Inflammatory macrophage treated with lipopolysaccharide for 1 hour (primary cell): ENCODE results near the gene ITGA6.

Source experiments
- DNase-seq, 2 donors: peaks; one replicate each; pipeline ENCODE4 v3.0.0-alpha.2; 2020 to 2022

The ITGA6 gene

DNA sequence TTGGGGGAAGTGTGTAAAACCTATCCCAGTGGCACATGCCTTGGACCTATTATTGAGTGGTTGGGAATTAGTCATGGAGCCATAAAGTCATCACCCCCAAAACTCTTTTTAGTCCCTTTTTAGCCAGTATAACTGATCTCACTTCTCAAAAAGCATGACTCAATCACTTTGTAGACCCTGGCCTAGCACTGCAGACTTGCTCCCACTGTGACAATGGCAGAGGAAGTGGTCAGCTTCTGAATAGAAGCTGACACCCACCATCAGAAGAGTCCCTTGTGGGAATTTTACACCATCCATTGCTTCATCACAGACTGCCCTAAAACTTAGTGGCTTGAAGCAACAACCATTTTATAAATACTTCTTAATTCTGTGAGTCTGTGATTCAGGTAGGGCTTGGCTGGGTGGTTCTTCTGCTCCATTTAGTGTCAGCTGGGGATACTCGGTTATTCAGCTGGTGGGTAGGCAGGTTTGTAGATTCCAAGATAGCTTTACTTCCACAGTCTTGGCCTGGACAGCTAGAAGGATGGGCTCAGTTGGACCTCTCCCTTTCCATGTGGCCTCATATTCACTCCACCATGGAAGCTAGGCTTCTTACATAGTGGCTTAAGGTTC, 10.8 kb upstream of the ITGA6 start:
- DNase-seq: peak; percentile 81 to 99

DNA sequence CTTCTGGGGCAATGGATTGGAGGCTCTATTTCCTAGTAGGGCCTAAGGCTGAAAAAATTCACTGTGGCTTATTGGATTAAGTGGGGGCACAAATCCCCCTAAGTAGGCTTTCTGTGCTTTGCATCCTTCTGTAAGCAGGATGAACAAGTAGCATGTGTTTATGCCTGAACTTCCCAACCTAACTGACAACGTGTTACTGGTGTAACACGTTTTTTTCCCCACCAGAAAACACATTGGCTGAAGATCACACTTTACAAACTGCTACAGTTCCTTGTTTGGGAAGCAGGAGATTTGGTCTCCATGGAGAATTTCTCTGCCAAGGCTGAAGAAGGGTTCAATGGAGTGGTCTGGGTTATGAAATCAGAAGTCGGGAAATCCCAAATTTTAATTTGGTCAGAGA, 7.2 kb upstream of the ITGA6 start:
- DNase-seq: peak; percentile 42 to 78

DNA sequence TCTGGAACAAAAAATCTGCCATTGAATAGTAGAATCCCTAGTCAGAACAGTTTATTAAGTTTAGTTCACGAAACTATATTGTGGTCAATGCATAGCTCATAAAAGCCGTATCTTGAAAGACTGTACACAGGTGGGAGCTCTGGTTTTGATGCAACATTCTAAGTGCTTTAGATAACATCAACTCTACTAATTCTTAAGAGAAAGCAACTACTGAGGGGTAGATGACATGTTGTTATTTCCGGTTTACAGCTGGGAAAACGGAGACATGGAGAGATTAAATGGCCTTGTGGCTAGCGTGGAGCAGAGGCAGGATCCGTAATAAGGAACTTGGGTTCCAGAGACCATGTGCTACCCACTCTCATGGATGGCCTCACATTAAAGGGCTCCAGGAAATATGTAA, 4.2 kb upstream of the ITGA6 start:
- no peak for DNase-seq

GRCh38 chr2:172425336-172425735, 2.0 kb upstream of the ITGA6 start:
- peak in 1 of 2 donors; percentile 17 for DNase-seq

DNA sequence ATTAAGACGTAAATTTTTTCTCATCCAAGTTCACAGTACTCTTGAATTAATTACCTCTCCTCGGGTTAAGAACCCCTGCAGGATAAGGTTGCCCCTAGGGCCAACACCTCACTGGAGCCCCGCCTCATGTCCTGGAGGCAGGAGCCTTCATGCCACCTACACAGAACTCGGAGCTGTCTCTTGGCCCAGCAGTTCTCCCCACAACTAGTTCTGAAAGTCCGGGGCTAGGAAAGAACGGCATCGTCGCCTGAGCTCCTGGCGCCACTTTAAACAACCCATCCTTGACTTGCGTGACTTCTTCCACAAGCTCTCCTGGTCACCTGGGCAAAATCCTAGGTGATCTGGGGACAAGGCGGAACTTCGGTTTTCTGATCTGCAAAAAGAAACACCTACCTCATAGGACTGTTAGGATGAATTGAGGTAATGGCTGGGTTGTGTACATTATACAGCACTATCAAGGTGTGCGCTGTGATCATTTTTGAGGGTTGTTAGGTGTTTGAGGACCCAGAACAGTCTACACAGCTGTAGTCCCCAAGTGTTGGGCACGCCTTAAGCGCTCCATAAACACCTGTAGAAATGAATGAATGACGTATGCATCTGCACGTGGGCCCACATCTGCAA, 641 bp upstream of the ITGA6 start:
- DNase-seq: no peak

DNA sequence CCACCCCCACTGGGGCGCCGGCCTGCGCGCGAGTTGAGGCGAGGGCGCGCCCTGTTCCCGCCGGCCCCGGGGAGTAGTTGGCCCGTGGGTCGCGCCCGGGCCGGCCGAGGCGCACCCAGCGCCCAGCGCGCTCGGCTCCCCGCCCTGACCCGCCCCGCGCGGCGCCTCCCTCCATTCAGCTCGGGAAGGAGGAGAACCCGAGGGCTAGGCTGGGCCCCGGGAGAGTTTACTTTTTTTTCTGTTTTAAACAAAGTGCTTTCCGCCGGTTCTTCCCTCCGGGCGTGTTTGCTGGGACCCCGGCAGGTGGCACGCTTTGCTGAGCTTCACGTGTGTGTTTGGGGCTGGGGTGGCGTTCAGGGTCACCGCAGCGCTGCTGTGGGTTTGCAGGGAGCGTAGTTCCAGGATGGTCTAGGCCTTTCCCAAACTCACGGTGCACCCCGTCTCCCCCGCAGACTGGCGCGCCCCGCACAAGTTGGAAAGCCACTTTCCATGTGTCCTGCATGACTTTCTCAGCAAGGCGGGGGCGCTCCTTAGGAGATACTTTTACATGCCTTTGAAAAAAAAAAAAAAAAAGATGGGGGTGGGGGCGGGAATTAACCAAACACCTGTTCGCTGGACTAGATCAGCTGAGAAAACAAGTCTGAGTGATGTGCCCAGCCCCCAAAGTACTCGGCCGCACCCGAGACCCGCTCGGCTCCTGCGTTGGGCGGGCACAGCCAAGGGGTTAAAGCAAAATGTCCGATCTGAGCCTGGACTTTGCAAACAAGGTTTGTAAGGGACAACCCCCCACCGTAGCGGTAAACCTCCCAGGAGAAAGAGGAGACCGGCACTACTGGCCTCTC, 825 bp downstream of the ITGA6 start:
- peak in 1 of 2 donors; percentile 28 for DNase-seq

- DNase-seq: no peak
These were observed 1.4 kb downstream of the ITGA6 start for GRCh38 chr2:172428832-172429210.

DNA sequence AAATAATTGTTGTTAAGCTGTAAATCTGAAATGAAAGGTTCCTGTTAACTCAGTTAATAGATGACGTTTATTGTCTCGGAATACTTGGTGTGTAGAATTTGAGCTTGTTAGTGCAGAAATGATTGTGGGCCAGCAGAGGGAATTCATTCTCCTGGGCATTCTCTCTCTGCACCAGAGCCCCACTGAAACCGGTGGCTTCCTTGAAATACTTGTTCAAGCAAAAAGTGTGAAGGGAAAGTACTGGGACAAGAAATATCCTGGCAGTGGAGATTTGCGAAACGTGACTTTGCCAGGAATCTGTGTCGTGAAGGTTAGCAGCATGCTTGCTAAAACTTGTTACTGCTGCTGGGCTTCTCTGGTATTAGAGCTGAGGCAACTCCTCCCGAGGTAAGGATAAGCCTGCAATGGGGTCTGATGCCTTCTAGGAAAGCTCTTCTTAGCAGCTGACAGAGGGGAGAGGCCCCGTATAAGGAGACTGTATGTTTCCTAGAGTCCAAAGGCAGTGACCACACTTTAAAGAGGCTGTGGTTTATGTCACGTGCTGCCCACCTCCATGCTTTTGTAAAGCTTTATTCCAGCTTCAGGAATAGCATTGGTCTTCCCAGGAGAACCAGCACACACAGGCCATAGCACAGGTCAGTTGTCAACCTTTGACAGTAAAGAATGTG, 2.0 kb downstream of the ITGA6 start:
- peak in 1 of 2 donors; percentile 40 for DNase-seq

GRCh38 chr2:172430027-172430426, 2.6 kb downstream of the ITGA6 start:
- no peak for DNase-seq

DNA sequence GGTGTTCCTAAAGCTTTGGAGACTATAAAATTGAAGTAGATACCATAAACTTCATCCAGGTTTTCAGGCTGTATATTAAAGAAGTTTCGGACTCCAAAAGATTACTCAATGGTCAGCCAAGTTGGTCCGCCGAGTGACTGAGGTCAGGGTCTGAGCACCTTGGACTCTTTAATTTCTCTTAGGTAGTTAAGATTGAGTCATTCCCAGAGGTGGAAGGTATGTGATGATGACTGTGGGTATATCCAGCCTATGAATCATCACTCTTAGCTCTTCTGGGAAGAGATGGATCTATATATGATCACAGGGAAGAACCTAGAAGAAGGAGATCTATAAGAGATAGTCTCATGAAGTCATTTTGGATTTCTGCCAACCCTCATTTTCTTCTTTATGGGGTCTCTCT, 3.3 kb downstream of the ITGA6 start:
- no peak for DNase-seq

DNA sequence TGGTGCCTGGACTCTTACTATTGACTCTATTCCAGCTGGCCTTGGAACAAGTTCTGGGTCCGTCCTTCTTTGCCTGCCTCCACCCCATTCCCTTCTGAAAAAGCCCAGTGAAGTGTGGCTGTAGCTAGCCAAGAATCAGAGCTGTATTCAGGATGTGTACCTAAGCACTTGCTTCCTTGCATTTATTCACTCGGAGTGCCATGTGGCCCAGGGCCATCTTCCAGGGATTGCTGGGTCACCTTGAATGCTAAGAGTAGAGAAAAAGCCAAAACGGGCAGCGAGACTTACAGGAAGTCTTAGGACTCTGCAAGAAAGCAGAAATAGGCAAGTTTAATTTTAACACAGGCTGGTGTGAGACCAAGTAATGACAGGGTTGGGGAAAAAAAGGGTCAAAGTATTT, 4.1 kb downstream of the ITGA6 start:
- DNase-seq: peak in 1 of 2 donors; percentile 40

DNA sequence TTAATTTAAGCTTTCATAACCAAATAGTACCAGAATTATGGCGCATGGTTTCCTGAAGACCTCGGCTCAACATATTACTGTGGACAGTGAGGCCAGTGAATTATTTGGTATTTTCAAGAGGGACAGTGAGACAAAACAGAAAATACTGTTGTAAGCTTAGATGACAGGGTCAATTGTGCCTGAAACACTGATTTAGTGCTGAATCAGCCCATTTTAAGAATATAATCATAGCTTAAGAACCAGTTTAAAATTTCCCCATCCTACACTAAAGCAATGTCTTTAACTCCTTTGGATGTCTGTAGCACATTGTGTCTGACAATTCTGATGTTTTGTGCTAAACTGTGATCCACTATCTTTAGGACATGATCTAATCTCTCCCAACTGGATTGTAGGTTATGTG, 4.6 kb downstream of the ITGA6 start:
- no peak for DNase-seq

DNA sequence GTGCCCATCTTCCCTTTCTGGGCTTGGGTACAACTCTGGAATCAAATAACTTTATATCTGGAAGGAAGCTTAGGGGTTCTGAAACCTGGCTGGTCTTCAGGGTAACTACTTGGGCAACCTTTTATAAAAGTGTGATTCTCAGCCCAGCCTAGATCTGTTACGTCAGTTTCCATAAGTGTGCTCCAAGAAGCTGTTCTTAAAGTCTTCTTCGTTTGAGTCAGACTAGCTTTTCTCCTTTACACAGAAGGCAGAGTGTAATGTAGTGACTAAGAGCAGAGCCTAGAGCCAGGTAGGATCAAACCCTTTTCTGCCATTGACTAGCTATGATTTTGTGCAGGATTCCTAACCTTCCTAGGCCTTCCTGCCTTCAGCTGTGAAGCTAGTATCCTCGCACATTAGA, 5.8 kb downstream of the ITGA6 start:
- no peak for DNase-seq

GRCh38 chr2:172434821-172435605, 7.6 kb downstream of the ITGA6 start:
- DNase-seq: peak; percentile 30 to 62

GRCh38 chr2:172435606-172435911, 8.2 kb downstream of the ITGA6 start:
- no peak for DNase-seq

GRCh38 chr2:172436889-172437288, 9.5 kb downstream of the ITGA6 start:
- DNase-seq: no peak

- DNase-seq: peak; percentile 61 to 85
These were observed 10.3 kb downstream of the ITGA6 start for GRCh38 chr2:172437419-172438341.

DNA sequence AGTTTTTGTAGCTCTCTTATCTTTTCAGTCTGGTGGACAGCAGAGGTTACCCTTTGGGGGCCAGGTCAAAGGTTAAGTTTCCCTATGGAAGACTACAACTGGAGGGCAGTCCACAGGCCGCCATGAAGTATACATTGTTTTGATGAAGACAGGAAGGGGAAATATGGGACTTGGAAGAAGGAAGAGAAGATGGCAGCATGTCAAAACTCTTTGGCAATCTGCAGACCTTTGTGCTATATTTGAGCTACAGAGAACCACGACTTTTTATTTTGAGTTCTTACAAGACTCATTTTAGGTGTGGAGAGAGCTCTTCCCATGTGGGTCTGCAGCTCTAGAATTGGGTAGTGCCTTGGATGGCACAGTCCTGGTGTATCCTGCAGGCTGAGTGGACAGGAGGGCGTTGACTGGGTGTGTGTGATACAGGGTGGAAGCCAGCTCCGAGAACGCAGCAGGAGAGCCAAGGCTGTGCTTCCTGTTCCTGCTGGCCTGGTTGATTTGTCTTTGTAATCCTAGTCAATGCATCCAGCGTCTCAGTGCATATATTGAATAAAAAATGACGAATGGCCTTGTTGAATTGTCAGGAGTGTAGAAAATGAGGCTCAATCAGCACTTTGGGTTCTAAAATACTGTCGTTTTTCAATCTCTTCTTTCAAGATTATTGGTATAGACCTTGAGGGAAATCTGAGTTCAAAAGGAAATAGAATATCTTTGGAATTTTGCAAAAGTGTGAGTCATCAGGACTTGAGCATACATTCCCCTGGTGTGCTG, 11.5 kb downstream of the ITGA6 start:
- no peak for DNase-seq

DNA sequence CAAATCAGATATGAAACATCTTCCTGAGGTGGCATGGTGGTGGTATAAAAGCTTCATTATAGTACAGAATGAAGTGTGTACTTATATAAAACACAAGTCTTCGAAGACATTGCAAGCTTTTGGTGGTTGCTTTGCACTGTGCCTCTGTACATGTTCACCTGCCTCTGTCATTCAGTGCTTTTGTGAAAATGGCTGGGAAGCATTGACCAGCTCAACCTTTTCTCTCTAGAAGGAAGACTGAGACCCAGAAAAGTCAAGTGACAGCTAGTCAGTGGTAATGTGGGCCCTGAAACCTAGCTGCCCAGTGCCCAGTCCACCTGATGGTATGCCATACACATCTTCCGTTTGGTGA, 12.1 kb downstream of the ITGA6 start:
- DNase-seq: no peak

- no peak for DNase-seq
These were observed 12.5 kb downstream of the ITGA6 start for GRCh38 chr2:172439911-172440310.

- DNase-seq: no peak
These were observed 13.4 kb downstream of the ITGA6 start for GRCh38 chr2:172440795-172441194.
